ENCODE data around the gene ZC3H7B. TPM values are rescaled to one million over a fixed set of nuclear protein-coding genes. Genes with fewer than 3 reads are reported as not detected.
"Not testable (repeated sequence)": the region's sequence is repeated elsewhere in the genome, so short reads cannot be mapped to it uniquely, and the experiment has no call there.

Gene ZC3H7B
- total RNA-seq, 2 experiments from 2014 or later, result 46.1 to 47.9 TPM

DNA sequence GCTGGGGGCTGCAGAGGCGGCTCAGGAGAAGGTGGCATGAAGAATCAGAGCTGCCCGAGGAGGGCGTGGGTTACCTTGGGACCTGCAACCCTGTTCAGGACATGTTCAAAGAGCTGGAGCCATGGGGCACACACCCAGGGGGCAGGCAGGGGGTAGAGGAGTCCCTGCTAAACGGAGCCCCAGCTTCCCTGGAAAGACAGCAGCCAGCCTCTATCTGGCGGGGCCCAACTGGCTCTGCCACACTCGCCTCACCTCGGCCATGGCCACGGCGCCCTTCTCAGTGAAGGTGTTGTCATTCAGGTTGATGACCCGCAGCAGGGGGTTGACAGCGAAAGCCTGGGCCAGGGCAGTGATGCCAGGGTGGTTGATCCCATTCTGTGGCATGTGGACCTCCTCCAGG is 43.6 kb upstream of the ZC3H7B start:
- ATAC-seq (no peak), DNase-seq (no peak)
- Mint-ChIP-seq H3K27me3 (no peaks in the 10 kb centered on the region), H3K9me3 (no peaks in the 10 kb centered on the region), H3K4me3 (no peak overlapping the region), H3K27ac (no peak overlapping the region), H3K36me3 (ENCODE audit: low read depth) (peaks cover 41% of the 10 kb centered on the region), H3K4me1 (ENCODE audit: low read depth) (no peaks in the 10 kb centered on the region)
- intact Hi-C loops (cut with micrococcal nuclease), result no loop called here
- POLR2A ChIA-PET, result interaction anchor here (0.5 to 1.8 kb wide), 9 partner anchors 10 to 137 kb away, joined by 3 to 6 read pairs (median 3); partner anchors contain the start of gene CHADL
- TF ChIP-seq, protein P1, sequence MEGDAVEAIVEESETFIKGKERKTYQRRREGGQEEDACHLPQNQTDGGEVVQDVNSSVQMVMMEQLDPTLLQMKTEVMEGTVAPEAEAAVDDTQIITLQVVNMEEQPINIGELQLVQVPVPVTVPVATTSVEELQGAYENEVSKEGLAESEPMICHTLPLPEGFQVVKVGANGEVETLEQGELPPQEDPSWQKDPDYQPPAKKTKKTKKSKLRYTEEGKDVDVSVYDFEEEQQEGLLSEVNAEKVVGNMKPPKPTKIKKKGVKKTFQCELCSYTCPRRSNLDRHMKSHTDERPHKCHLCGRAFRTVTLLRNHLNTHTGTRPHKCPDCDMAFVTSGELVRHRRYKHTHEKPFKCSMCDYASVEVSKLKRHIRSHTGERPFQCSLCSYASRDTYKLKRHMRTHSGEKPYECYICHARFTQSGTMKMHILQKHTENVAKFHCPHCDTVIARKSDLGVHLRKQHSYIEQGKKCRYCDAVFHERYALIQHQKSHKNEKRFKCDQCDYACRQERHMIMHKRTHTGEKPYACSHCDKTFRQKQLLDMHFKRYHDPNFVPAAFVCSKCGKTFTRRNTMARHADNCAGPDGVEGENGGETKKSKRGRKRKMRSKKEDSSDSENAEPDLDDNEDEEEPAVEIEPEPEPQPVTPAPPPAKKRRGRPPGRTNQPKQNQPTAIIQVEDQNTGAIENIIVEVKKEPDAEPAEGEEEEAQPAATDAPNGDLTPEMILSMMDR (IDR thresholded peaks at IDR 0.05), result no peak
- CTCF ChIA-PET, result interaction anchor here (1.4 kb wide), 1 partner anchor 20 kb away, joined by 3 read pairs; no protein-coding TSS in a partner anchor

- not testable (repeated sequence) for H3K9me3 Mint-ChIP-seq
Measured at GRCh38 chr22:41259756-41260155, 41.6 kb upstream of the ZC3H7B start.

DNA sequence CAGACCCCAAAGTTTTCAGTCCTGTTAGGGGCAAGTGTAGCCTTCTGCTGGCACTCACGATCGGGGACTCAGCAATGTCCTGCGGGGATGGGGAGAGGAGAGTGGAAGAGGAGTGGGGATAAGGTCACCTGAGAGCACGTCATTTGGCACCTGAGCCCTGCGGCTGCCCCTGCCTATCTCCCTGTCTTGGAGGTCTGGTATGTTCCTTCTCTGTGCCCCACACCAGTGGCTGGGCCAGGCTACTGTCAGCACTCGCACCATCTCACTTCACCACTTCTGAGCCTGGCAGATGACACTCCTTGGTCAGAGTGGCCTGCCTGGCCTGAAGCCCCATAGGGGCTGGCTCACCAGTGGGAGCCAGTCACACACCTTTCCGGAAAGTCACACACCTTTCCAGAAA is 40.5 kb upstream of the ZC3H7B start:
- no peak for DNase-seq
- peaks cover 6% of the 10 kb centered on the region for H3K4me1 Mint-ChIP-seq (ENCODE audit: low read depth)
- TF ChIP-seq, protein P1 (IDR thresholded peaks at IDR 0.05), result no peak
- ChIA-PET POLR2A (interaction anchor here (1.0 to 1.2 kb wide), 2 partner anchors 19 to 25 kb away, joined by 3 to 4 read pairs; partner anchors contain the start of gene RANGAP1), CTCF (interaction anchor here (1.3 kb wide), 1 partner anchor 24 kb away, joined by 8 read pairs; no protein-coding TSS in a partner anchor)
- no peak overlapping the region for H3K4me3 Mint-ChIP-seq
- no peaks in the 10 kb centered on the region for H3K27me3 Mint-ChIP-seq
- H3K36me3 Mint-ChIP-seq (ENCODE audit: low read depth), result peaks cover 54% of the 10 kb centered on the region
- no peaks in the 10 kb centered on the region for H3K9me3 Mint-ChIP-seq
- ATAC-seq, result no peak
- intact Hi-C loops (cut with micrococcal nuclease), result no loop called here
- H3K27ac Mint-ChIP-seq, result no peak overlapping the region

More at GRCh38 chr22:41259756-41260155, 41.6 kb upstream of the ZC3H7B start:
- H3K27me3 Mint-ChIP-seq; DNase-seq; ATAC-seq; H3K4me1 Mint-ChIP-seq (ENCODE audit: low read depth); H3K27ac Mint-ChIP-seq; H3K4me3 Mint-ChIP-seq; intact Hi-C loops (cut with micrococcal nuclease): not testable (repeated sequence)
- H3K36me3 Mint-ChIP-seq (ENCODE audit: low read depth), result peaks cover 51% of the 10 kb centered on the region
- ChIA-PET CTCF (interaction anchor here (0.8 kb wide), 1 partner anchor 22 kb away, joined by 5 read pairs; no protein-coding TSS in a partner anchor), POLR2A (interaction anchor here (1.2 kb wide), 1 partner anchor 20 kb away, joined by 3 read pairs; no protein-coding TSS in a partner anchor)

DNA sequence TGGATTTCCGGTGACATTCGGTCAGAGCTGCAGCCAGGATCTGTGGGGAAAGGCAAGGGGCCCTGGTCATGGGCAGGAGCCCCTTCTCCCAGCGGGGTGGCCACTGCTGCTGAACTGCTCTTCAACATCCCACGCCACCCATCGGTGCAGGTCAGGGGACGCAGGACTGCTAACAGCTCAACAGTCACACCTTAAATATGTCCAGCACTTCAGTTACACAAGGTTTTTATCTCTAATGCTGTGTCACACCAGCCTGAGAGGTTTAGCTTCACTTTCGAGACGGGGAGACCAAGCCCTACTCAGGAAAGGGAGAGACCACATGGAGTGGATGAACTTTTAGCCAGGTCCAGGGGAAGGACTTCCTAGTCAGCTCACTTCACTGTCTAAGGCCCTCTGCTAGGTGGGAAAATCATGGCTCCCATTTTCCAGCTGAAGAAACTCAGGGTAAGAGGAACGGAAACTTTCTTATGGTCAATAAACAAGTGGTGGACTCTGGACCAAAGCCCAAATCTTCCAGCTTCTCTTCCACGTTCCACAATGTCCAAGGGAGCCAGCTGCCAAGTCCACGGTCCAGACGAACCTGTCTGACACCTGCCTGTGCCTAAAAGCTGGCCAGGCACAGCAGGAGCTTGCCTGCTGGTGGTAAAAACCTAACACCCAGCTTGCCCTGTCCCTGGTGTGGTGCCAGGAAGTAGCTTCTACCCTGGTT is 39.6 kb upstream of the ZC3H7B start:
- ChIA-PET CTCF (interaction anchor here (1.2 to 1.3 kb wide), 2 partner anchors 24 to 40 kb away, joined by 3 to 8 read pairs; partner anchors contain the start of gene ZC3H7B), POLR2A (interaction anchor here (0.6 to 1.5 kb wide), 4 partner anchors 9 to 24 kb away, joined by 3 to 5 read pairs (median 4); partner anchors contain the start of gene RANGAP1)
- DNase-seq (no peak), ATAC-seq (no peak)
- Mint-ChIP-seq H3K27ac (no peak overlapping the region), H3K4me1 (ENCODE audit: low read depth) (peaks cover 6% of the 10 kb centered on the region), H3K36me3 (ENCODE audit: low read depth) (peaks cover 55% of the 10 kb centered on the region), H3K9me3 (no peaks in the 10 kb centered on the region), H3K27me3 (no peaks in the 10 kb centered on the region), H3K4me3 (no peak overlapping the region)
- TF ChIP-seq, protein P1 (IDR thresholded peaks at IDR 0.05), result no peak
- intact Hi-C loops (cut with micrococcal nuclease), result no loop called here

DNA sequence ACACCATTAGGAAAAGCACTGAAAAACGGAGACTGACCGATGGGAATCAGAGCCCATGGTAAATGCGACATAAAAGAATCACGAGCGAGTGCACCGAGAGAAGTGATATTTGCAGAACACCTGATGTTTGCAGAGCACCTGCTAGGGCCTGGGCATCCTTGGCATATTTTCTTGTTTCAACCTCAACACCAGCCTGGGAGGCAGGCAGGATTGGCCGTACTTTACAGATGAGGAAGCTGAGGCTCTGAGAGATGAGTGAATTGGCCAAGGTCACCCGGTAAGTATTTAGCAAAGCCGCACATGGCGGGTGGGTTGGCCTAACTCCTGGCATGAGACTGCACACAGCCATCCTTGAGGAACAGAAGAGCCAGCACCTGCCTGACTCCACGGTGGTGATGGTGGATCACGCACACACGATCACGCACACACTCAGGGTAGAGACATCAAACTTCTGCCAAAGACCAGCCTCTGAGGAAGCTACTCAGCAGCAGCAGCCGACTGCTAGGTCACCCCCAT is 39.0 kb upstream of the ZC3H7B start:
- H3K27me3 Mint-ChIP-seq, result no peaks in the 10 kb centered on the region
- CTCF ChIA-PET, result interaction anchor here (1.2 to 1.3 kb wide), 3 partner anchors 25 to 39 kb away, joined by 3 to 8 read pairs (median 3); partner anchors contain the start of gene ZC3H7B
- intact Hi-C loops (cut with micrococcal nuclease), result no loop called here
- H3K4me3 Mint-ChIP-seq, result no peak overlapping the region
- POLR2A ChIA-PET, result interaction anchor here (1.1 to 1.5 kb wide), 3 partner anchors 9 to 18 kb away, joined by 3 to 5 read pairs (median 4); no protein-coding TSS in a partner anchor
- H3K36me3 Mint-ChIP-seq (ENCODE audit: low read depth), result peaks cover 49% of the 10 kb centered on the region
- H3K9me3 Mint-ChIP-seq, result no peaks in the 10 kb centered on the region
- TF ChIP-seq, protein P1 (IDR thresholded peaks at IDR 0.05), result no peak
- peaks cover 6% of the 10 kb centered on the region for H3K4me1 Mint-ChIP-seq (ENCODE audit: low read depth)
- no peak overlapping the region for H3K27ac Mint-ChIP-seq
- ATAC-seq, result no peak
- DNase-seq, result no peak
